HG03025 (cell line): Measurements from ENCODE around the gene CDK14.
"Not testable (repeated sequence)": the region's sequence is repeated elsewhere in the genome, so short reads cannot be mapped to it uniquely, and the experiment has no call there.

ENCODE experiments used
- ATAC-seq: cut with Tn5 transposase; IDR thresholded peaks from one replicate; pipeline ENCODE4 v1.9.1; 2021; ENCODE audit warnings: mild to moderate bottlenecking, moderate library complexity; ENCODE audit not compliant: unreplicated experiment, low FRiP score

Gene CDK14

DNA sequence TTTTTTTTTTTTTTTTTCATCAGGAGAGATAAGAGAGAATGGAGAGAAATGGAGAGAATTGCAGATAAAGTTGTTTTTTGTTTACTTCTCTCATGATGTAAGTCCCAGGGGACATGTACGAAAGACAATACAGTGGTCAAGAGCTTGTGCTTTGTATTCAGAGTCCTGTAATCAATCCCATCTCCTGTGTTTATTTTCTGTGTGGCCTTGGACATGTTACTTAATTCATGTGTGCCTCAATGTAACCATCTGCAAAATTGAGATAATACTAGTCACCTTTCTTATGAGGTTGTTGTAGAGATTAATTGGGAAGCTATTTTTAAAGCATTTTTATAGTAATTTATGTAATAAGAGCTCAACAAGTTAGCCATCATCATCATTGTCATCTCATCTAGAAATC lies 117.5 kb downstream of the CDK14 start:
- no peak for ATAC-seq

DNA sequence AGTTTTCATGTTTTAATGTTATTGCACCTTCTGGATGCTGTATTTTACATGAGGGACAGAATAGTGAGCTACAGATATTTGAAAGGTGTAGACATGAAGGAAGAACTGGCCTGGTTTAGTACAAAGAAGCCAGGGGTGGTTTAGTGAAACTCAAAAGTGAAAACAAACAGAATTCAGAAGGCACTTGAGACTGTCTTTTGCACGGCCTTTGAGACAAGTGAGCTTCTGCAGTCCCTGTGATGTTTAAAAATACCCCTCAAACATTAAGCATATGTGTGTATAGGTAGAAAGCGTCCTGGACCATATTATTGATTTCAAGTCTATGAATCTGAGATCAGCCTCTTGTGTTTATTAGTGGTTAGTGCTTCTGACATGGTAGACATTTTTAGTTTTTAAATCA lies 118.9 kb downstream of the CDK14 start:
- ATAC-seq: peak; percentile 69

DNA sequence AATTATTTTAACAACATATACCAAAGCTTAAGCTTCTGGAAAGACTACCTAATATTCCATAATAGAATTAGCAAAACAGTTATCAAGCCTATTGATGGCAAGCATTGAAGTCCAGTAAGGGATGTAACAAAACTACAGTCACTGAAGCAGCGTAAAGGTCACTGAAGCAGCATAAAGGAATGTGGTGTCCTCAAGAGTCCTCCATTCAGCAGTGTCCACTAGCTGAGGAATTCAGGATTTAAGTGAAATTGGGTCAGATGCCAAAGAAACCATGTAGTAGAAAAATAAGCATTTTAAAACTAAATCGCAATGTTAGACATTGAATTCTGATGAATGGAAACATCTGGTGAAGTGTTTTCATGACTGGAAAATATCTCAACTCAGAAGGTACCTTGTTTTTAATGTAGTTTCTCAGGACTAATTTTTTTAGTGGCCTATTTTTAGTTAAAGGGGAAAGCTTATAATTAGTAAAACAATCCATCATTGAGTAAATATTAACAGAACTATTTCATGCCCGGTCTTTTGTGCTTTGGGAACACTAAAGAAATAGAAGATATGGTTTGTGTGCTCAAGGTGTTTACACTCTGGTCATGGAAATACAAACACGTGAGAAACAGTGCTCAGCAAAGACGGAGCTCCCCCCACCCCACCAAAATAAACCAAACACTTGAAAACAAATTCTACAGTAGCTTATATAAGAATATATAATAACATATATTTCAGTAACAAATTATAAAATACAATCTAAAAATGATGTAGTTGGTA lies 121.4 kb downstream of the CDK14 start:
- no peak for ATAC-seq

DNA sequence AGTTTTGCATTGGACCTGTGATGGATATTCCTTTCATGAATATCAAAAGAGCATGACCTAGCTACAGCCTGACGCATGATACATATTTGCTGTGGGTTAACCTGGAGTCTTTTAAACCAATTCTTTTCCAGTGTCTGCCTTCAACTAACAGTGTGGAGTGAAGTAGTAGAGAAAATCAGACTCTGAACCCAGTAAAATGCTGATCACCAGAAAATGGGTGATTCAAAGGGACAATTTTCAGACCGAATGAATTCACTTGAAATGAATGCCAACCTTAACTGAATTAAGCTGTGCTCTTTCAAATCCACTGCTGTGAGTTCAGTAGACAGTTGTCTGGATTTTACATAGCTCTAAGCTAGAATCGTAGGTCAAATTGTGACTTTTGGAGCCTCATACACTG lies 123.0 kb downstream of the CDK14 start:
- ATAC-seq: no peak

DNA sequence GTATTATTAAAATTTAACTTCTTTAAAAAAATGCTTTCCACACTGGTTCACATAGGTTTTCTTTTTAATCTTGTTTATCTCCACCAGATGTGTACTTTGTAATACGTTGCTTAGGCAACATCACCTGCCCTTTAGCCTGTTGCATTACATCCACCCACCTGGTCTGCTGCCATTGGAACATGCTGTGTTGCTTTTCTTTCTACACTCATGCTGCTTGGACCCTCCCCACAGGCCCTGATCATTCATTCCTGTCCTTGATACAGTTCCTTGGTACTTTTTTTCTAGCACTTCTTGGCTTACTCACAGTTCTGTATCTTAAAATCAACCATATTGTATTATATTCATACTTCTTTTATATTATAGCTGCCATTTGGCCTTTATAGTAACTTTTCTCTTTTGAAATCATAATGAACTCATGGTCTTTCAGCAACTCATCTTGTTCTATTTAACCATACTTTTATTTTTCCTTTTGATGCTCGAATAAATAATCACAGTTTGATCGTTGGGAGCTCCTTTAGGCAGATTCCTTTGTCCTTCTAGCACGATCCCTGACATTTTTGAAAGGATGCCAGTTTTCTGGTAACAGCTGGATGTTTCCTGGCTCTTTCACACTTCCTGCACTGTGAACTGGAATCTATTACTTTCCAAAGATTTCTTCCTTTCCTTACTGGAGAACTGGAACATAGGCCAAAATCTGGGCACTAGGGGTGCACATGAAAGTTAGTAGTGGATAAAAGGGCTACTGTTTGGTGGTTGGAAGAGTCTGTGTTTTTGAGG lies 125.1 kb downstream of the CDK14 start:
- no peak for ATAC-seq

DNA sequence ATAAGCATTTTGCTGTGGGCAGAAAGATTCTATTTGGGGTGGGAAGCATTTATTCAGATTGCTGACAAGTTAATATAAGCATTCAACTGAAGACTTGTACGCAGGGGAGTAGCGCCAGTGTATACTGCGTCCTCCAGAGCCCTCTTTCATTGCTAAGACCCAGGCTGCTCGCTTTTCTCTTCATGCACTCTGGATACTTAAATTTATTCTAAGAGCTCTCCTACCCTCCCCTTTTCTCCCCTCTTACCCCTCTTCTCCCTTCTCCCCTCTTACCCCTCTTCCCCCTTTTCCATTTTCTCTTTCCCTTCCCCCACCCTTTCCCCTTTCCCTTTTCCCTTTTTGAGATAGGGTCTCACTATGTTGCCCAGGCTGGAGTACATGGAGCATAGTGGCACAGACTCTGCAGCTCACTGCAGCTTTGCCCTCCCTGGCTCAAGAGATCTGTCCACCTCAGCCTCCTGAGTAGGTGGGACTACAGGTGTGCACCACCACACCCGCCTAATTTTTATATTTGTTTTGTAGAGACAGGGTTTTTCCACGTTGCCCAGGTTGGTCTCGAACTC lies 125.8 kb downstream of the CDK14 start:
- ATAC-seq: no peak

DNA sequence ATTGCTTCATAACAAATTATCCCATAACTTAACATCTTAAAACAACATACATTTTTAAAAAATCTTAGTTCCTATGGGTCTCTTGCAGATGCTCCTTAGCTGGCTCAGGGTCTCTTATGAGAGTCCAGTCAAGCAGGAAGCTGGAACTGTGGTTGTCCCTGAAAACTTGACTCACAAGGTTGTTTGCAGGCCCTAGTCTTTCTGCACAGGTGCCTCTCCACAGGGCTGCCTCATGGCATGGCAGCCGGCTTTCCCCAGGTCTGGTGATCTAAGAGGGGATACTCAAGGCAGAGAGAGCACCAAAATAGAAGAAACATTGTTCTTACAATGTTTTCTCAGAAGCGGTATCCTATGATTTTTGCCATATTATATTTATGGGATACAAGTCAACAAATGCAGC lies 127.1 kb downstream of the CDK14 start:
- ATAC-seq: no peak

DNA sequence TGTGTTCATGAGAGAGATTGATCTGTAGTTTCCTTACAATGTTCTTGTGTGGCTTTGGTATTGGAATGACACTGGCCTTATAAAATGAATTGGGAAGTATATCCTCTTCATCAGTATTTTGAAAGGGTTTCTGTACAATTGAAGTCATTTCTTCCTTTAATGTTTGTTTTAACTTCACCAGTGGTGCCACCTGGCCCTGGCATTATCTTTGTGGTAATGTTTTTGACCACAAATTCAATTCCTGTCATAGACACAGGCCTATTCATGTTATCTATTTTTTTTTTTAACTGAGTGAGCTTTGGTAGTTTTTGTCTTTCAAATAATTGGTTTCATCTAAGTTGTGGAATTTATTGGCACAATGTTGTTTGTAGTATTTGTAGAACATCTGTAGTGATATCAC lies 127.7 kb downstream of the CDK14 start:
- ATAC-seq: no peak

DNA sequence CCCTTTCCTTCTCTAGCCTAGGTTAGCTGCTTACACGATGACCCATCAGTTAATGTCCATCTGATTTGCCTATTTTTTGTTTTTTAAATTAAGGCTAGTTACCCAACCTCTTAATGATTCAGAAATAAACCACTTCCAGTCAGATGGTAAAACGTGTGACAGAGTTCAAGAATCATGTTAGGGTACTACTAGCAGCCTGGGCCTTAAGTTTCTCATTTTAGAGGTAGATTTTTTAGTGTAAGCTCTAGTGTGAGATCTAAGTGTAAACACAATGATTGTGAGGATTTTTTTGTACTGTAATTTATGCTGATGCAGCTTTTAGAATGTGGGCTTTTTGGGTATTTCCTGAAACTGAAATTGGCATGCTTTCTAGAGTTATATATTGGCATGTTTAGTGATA lies 130.0 kb downstream of the CDK14 start:
- ATAC-seq: no peak

DNA sequence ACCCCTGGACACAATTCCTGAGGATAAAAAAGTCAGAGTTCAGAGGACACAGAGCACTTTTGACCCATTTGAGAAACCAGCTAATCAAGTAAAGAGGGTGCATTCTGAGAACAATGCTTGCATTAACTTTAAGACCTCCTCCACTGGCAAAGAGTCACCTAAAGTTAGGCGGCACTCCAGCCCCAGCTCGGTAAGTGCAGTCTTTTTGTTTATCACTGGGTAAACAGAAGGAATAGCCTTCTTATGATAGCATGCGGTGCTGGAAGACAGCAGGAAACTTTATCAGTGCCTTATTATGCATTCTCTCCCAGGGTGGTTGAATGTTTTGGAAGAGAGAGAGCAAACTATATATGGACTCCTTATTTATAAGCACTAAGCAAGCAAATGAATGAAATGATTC lies 130.5 kb downstream of the CDK14 start:
- no peak for ATAC-seq

DNA sequence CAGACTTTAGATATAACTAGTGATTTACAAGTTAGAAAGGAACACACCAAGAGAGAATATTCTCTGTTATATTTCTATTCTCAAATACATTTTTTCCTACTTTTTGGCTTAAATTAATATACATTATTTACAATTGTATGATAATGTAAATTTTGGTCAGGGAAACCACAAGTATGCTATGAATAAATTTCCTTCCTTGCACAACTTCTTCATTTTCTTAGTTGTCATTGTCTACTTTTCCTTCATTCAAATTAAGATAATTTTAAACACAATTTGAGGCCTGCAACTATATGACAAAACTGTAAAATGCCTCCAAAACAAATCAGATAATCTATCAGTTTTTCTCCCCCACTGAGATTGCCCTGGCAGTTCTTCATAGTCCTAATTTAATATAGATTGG lies 131.3 kb downstream of the CDK14 start:
- no peak for ATAC-seq

DNA sequence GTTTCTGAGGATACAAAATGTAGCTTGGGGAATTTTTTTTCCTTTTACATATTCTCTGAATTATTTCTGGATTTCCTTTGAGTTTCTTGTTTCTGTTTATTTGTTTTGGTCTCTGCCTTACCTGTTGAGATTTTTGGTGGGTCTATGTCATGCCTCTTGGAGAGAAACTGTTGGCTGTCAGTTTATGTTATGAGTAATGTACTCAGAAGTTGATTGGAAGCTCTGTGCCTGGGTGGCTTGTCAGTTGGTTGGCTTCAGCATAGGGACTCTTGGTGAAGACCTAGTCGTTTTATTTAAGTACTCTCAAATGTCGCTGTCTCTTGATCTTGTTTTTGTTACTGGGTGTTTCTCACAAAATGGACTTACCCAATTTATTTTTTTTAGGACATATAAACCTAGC lies 132.4 kb downstream of the CDK14 start:
- no peak for ATAC-seq

DNA sequence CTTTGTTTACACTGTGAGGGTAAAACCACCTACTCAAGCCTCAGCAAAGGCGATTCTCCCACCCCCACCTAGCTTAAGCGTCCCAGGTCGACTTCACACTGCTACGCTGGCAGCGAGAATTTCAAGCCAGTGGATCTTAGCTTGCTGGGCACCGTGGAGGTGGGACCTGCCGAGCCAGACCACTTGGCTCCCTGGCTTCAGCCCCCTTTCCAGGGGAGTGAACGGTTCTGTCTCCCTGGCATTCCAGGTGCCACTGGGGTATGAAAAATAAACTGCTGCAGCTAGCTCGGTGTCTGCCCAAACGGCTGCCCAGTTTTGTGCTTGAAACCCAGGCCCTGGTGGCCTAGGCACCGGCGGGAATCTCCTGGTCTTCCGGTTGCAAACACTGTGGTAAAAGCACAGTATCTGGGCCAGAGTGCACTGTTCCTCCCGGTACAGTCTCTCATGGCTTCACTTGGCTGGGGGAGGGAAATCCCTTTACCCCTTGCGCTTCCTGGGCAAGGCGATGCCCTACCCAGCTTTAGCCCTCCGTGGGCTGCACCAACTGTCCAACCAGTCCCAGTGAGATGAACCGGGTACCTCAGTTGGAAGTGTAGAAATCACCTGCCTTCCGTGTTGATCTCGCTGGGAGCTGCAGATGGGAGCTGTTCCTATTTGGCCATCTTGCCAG lies 139.6 kb downstream of the CDK14 start:
- ATAC-seq: not testable (repeated sequence)

DNA sequence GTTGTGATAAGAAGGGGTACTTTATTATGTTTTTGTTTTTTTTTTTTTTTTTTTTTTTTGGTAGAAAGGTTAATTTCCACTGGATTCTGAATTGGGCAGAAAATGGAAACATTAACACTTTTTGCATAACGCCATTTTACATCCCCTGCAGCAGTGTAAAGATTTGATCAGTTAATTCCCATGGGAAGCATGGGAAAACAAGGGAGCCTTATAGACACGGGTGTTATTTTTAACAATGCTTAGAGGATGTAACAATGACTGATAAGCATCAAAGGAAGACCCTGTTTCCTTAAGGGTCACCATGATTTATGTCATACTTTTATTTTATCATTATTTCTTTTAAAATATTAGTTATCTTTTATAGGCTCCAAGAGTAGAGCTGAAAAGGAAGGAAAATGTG lies 140.2 kb downstream of the CDK14 start:
- ATAC-seq: no peak

DNA sequence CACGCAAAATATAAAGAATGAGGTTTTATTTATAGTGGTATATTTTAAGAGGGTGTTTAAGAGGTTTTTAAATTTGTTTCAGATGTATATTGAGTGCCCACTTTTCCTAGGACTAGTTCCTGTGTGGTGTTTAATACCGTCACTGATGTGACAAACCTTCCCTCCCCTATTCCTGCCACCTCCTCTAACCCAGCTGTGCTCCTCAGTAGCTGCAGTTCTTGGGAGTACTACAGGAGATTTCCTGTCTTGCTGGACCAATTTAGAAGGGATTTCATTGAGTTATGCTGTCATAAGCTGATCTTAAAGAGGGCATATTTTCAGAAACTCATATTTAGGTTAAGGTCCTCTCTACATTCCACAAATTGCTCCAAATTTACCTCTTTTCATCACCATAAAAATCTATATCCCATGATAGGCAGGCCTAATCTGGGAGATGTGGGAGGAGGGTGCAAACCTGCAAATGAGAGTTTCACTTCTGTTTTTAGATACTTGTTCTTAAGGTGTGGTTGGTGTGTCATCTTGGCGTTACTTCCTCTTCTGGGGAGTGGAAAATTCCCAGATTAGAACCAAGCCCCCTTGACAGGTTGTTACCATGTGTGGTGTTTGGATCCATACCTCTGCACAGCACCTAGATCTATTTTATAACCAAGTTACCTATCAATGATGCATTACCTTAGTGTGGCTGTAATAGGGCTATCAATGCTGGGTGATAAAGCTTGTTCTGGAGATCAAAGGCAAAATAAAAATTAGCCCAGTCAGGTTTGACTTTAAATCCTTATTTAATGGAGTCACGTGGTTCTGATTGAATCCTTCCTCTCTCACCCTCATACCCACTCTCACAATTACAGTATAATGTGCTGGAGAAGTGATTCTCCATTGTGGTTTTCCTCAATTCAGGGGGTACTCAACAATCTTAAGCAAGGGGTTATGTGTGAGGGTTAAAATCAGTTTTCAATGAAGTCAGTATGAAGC lies 141.1 kb downstream of the CDK14 start:
- peak; percentile 98 for ATAC-seq

DNA sequence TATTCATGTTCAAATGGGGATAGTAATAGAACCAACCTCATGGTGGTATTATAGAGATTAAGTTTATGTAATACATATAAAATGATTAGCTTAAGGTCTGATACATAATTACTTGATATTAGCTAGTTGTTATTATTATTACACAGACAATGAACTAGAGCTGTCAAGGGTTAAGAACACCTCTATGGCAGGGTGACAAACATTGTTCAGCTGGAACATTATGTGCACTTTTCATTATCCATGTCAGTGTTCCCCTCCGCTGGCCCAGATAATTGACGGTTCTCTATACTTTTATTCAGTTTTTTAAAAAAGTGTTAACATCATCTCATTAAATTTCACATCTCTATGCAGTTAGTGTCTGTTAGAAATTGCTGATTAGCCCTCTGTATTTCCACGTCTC lies 142.1 kb downstream of the CDK14 start:
- ATAC-seq: no peak

DNA sequence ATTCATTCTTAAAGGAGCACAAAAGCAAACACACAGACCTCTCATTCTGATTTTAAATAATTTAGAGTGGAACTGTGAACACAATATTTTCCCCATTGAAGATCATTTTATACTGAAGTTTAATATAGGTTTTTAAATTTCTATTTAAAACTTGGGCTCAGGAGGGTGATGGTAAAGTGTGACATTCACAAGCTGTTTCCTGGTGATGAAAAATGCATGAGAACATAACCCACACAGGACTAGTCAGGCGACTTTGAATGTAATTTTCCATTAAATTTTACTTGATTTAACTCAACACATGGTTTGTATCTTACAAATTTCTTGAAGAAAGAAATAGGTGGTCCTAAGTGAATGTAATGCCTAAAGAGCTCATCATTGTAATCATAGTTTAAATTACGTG lies 143.6 kb downstream of the CDK14 start:
- ATAC-seq: no peak

DNA sequence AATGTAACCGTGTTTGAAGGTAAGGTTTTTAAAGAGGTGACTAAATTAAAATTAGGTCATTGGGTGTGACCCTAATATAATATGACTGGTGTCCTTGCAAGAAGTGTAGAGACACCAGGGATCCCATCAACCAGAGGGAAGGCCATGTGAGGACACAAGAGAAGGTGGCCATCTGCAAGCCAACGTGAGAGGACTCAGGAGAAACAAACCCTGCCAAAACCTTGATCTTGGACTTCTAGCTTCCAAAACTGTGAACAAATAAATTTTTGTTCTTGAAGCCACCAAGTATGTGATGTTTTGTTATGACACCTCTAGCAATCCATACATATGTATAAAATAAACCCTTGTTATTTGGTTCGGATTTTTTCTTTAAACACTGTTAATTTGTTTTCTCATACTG lies 144.3 kb downstream of the CDK14 start:
- ATAC-seq: no peak

DNA sequence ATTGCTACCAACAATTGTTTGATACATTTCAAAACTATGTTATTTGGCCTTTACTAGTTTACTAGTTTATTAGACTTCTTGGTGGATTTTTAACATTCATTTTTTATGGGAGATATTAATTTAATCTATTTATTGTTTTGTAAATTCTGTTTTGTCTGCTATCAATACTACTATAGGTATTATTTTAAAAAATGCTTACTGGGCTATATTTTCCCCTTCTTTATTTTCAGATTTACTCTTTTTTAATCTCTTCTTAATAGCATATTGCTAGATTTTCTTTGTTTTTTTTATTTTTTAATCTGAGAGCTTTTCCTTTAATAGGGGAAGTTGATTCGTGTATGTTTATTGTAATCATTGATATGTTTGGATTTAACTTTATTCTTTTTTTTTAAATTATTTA lies 147.5 kb downstream of the CDK14 start:
- ATAC-seq: no peak

DNA sequence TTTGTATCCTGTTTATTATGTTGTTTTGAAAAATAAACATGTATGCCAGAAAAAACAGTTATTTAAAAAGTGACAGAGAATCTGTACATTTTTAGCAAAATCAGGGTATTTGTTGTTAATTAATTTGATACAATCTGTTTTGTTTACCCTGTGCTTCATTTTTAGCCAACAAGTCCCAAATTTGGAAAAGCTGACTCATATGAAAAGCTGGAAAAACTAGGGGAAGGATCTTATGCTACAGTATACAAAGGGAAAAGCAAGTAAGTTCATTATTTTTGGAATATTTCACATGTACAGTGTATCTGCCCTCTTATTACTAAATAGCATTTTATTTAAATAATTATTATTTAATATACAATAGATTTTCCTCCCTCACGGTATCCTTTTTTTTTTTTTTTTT lies 151.4 kb downstream of the CDK14 start:
- ATAC-seq: no peak
